Upper lobe of left lung (tissue), 6 donors: Measurements from ENCODE around the gene SLC16A4. TPM values are rescaled to one million over a fixed set of nuclear protein-coding genes. Genes with fewer than 3 reads are reported as not detected.
"Not testable (repeated sequence)": the region's sequence is repeated elsewhere in the genome, so short reads cannot be mapped to it uniquely, and the experiment has no call there.

Experiments used
- ATAC-seq, 2 donors: fragments of 200-7000 bp; cut with Tn5 transposase; one replicate each; pipeline ENCODE4 v1.9.1; 2022; ENCODE audit warnings: mild to moderate bottlenecking in 2 of 2, moderate library complexity in 2 of 2; ENCODE audit not compliant: low FRiP score in 2 of 2
- DNase-seq, 2 donors: peaks; one replicate each; pipeline ENCODE4 v3.0.0-alpha.2; 2019 to 2020
- H3K27ac ChIP-seq, 4 donors: fragments of 200-600 bp; sonication (generic); one replicate each; pipeline ENCODE4 v1.5.1; 2016 to 2019
- H3K27me3 ChIP-seq, 4 donors: fragments of 200-600 bp; sonication (generic); one replicate each; pipeline ENCODE4 v1.5.1; 2017 to 2019
- H3K36me3 ChIP-seq, 4 donors: fragments of 200-600 bp; sonication (generic); one replicate each; pipeline ENCODE4 v1.5.1; 2016 to 2019
- H3K4me1 ChIP-seq, 4 donors: fragments of 200-600 bp; sonication (generic); one replicate each; pipeline ENCODE4 v1.5.1; 2018 to 2019
- H3K4me3 ChIP-seq, 4 donors: fragments of 200-600 bp; sonication (generic); one replicate each; pipeline ENCODE4 v1.5.1; 2017 to 2019; ENCODE audit warnings: mild to moderate bottlenecking in 2 of 4, moderate library complexity in 1 of 4
- H3K9me3 ChIP-seq, 4 donors: fragments of 200-600 bp; sonication (generic); one replicate each; pipeline ENCODE4 v1.5.1; 2018 to 2019
- EP300 ChIP-seq, 4 donors: sonication (generic); formaldehyde crosslinking; IDR thresholded peaks; one replicate each; pipeline ENCODE4 v1.5.1; 2017; ENCODE audit warnings: antibody characterized with exemption in 4 of 4, control low read depth in 2 of 4
- POLR2A ChIP-seq, 4 donors: fragments of 450-650 bp; IDR thresholded peaks; one replicate each; pipeline ENCODE4 v1.5.1; 2016 to 2017; ENCODE audit warnings: antibody characterized with exemption in 4 of 4, mild to moderate bottlenecking in 2 of 4
- POLR2AphosphoS5 ChIP-seq, 2 donors: sonication (generic); formaldehyde crosslinking; IDR thresholded peaks; one replicate each; pipeline ENCODE4 v1.5.1; 2017; ENCODE audit warnings: antibody characterized with exemption in 2 of 2
- WGBS, 2 donors: methylation state at CpG; one replicate each; pipeline ENCODE4 v1.1.5; 2017 to 2018; 5-methylcytosine and 5-hydroxymethylcytosine counted together
- total RNA-seq, 6 donors: library from RNA; depleted of rRNA in 4 of 6; stranded (reverse); fragments of >200 nt in 4 of 6; gene quantifications; one replicate each; pipeline versions ENCODE4 v1.1.0 to v1.2.1, GENCODE V29; 2016 to 2021
- TF ChIP-seq, protein P1 (sequence below), 6 experiments: fragments of 450-650 bp in 4 of 6; fragments of 200-600 bp in 2 of 6; sonication (generic) in 2 of 6; IDR thresholded peaks; one replicate each; pipeline ENCODE4 v1.5.1; 2016 to 2019; ENCODE audit warnings: antibody characterized with exemption in 6 of 6
- donor health status: DM: no; HTN: no; CAD: no; lungs with moderate emphysema.
- donor health status: DM: no; HTN: yes; CAD: no; lungs with severe emphysema.

Gene SLC16A4
- total RNA-seq, 6 donors from 2014 or later = 7.8 to 23.0 (median 15.4) TPM

DNA sequence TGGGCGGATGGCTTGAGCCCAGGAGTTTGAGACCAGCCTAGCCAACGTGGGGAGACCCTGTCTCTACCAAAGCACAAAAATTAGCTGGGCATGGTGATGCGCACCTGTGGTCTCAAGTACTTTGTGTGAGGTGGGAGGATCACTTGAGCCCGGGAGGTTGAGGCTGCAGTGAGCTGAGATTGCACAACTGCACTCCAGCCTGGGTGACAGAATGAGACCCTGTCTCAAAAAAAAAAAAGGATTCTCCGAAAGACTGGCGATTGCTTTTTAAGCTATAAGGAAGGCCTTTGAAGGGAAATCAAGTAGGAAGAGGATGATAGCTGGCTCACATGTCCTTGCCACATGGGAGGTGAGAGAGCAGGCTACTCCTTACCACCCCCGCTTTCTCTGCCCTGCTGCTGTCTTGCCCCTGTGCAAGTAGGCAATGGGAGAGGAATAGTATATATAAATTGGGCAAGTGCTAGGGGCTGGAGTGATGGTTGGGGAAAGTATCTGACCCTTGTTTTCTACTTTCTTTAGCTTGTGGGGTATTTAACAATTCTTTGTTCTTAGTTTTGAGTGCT lies 20.4 kb upstream of the SLC16A4 start:
- Histone ChIP-seq H3K36me3 (no peaks in the 10 kb centered on the region), H3K27ac (no peak overlapping the region), H3K4me3 (no peak overlapping the region), H3K4me1 (peaks cover 14 to 22% (median 16%) of the 10 kb centered on the region in 4 donors), H3K27me3 (no peaks in the 10 kb centered on the region), H3K9me3 (no peaks in the 10 kb centered on the region)
- no peak for ATAC-seq
- WGBS, 2 donors = 74 to 95% methylated on average over 7 of the region's 7 CpGs
- TF ChIP-seq, protein P1, sequence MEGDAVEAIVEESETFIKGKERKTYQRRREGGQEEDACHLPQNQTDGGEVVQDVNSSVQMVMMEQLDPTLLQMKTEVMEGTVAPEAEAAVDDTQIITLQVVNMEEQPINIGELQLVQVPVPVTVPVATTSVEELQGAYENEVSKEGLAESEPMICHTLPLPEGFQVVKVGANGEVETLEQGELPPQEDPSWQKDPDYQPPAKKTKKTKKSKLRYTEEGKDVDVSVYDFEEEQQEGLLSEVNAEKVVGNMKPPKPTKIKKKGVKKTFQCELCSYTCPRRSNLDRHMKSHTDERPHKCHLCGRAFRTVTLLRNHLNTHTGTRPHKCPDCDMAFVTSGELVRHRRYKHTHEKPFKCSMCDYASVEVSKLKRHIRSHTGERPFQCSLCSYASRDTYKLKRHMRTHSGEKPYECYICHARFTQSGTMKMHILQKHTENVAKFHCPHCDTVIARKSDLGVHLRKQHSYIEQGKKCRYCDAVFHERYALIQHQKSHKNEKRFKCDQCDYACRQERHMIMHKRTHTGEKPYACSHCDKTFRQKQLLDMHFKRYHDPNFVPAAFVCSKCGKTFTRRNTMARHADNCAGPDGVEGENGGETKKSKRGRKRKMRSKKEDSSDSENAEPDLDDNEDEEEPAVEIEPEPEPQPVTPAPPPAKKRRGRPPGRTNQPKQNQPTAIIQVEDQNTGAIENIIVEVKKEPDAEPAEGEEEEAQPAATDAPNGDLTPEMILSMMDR (IDR thresholded peaks at IDR 0.05) = no peak
- no peak for TF ChIP-seq EP300 (IDR thresholded peaks at IDR 0.05)
- no peak for TF ChIP-seq POLR2A (IDR thresholded peaks at IDR 0.05)
- TF ChIP-seq POLR2AphosphoS5 (IDR thresholded peaks at IDR 0.05) = no peak
- DNase-seq = no peak

DNA sequence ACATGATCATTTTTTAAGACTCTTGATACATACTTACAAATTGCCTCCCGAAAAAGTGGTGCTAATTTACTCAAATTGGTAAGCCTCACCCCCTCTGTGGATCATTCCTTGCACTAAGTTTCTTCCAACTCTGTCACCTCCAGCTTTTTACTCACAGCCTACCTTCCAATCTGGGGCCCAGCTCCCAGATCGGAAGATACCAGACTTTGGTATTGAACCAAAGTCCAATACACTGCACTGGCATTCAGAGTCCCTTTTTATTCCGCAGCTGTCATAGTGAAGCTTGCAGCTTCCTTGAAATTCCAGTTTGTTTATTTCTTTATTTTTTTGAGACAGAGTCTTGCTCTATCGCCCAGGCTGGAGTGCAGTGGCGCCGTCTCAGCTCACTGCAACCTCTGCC lies 18.5 kb upstream of the SLC16A4 start:
- WGBS, 2 donors = 97 to 98% methylated on average over 6 of the region's 6 CpGs
- DNase-seq = no peak
- Histone ChIP-seq H3K27me3 (no peaks in the 10 kb centered on the region), H3K9me3 (no peaks in the 10 kb centered on the region), H3K36me3 (peaks cover 3 to 14% (median 7%) of the 10 kb centered on the region in 4 donors), H3K4me3 (no peak overlapping the region), H3K4me1 (peaks cover 17 to 31% (median 19%) of the 10 kb centered on the region in 4 donors), H3K27ac (no peak overlapping the region)
- ATAC-seq = no peak
- TF ChIP-seq POLR2A (IDR thresholded peaks at IDR 0.05) (no peak), EP300 (IDR thresholded peaks at IDR 0.05) (no peak), POLR2AphosphoS5 (IDR thresholded peaks at IDR 0.05) (no peak)
- TF ChIP-seq, protein P1 (IDR thresholded peaks at IDR 0.05) = no peak

- H3K9me3 ChIP-seq = no peaks in the 10 kb centered on the region
- peaks cover 17 to 31% (median 19%) of the 10 kb centered on the region in 4 donors for H3K4me1 ChIP-seq
- H3K4me3 ChIP-seq = peak overlapping the region in 3 of 4 donors; percentile 65 to 68 (median 66)
- ATAC-seq (no peak), DNase-seq (no peak)
- H3K36me3 ChIP-seq = peaks cover 12 to 22% (median 14%) of the 10 kb centered on the region in 4 donors
- 87 to 88% methylated on average over 8 of the region's 8 CpGs for WGBS, 2 donors
- no peak overlapping the region for H3K27ac ChIP-seq
- H3K27me3 ChIP-seq = no peaks in the 10 kb centered on the region
- TF ChIP-seq POLR2A (IDR thresholded peaks at IDR 0.05) = no peak
- TF ChIP-seq, protein P1 (IDR thresholded peaks at IDR 0.05) = no peak
Observed at GRCh38 chr1:110408488-110408887, 17.7 kb upstream of the SLC16A4 start.

DNA sequence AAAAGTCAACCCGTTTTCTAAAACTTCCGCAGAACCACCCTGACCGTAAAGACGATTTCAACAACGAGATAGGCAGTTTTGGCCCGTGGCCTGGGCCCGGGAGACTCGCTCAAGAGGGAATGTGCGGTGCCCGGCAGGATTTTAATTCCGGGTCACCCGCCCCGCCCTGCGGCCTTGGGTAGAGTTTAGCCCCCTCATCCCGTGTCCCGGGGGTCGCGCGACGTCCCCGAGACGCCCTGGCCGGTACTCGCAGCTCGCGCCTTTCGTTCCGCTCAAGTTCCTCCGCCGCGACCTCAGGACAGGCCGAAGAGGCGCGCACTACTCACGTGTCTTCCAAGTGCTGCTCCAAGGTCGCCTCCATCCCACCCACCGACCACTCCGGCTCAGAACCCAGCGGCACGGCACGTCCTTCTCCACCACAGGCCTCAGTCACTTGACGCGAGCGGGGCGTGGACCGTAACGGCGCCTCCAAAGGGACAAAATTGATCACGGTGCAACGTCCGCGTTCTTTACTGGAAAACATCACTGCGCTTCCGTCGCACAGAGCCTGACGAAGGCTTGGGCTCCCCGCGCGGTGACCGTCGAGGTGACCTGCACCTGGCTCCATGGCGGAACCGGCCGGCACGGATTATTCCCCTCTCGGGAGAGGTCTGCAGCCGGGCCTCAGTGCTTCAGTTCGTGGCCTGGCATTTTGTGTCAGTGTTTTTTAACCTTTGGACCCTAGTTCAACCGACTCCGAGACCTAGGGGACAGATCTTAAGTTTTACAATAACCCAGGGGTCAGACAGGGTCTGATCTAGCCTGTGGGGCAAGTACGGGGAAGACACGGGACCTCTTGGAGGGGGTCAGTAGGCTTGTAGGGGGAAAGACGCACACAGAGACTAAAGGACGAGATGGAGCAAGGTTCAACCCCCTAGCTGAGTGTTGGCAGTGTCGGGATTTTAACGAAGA lies 16.7 kb upstream of the SLC16A4 start, which contains the start of gene LAMTOR5:
TSS of gene LAMTOR5 (minus strand) at position 435 of the 951 bp plus-strand sequence. CDS start at position 361, 74 bp downstream.
- peaks cover 21 to 31% (median 24%) of the 10 kb centered on the region in 4 donors for H3K36me3 ChIP-seq
- peak within 1 kb of the TSS; percentile 65 to 80 (median 67) for H3K4me3 ChIP-seq
- TF ChIP-seq POLR2AphosphoS5 (IDR thresholded peaks at IDR 0.05) (peak; percentile 99 to 100), EP300 (IDR thresholded peaks at IDR 0.05) (peak in 1 of 4 donors; percentile 91), POLR2A (IDR thresholded peaks at IDR 0.05) (peak in 3 of 4 donors; percentile 81 to 97 (median 88))
- TF ChIP-seq, protein P1 (IDR thresholded peaks at IDR 0.05) = peak in 5 of 6 experiments; percentile 9 to 58 (median 14)
- H3K9me3 ChIP-seq = no peaks in the 10 kb centered on the region
- DNase-seq = peak; percentile 94 to 95
- peak; percentile 96 to 99 for ATAC-seq
- 0 to 1% methylated on average over 28 to 76 of the region's 76 CpGs for WGBS, 2 donors
- peak within 1 kb of the TSS; percentile 88 to 98 (median 92) for H3K27ac ChIP-seq
- H3K27me3 ChIP-seq = no peaks in the 10 kb centered on the region
- peaks cover 13 to 27% (median 15%) of the 10 kb centered on the region in 4 donors for H3K4me1 ChIP-seq

DNA sequence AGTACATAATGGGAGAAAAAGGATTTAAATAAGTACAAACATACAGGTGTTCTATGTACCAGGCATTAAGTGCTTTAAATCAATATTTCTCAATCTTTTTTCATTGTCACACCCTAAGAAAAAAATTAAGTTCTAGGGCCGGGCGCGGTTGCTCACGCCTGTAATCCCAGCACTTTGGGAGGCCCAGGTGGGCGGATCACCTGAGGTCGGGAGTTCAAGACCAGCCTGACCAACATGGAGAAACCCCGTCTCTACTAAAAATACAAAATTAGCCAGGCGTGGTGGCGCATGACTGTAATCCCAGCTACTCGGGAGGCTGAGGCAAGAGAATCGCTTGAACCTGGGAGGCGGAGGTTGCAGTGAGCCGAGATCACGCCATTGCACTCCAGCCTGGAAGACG lies 15.6 kb upstream of the SLC16A4 start:
- peak overlapping the region in 2 of 4 donors; percentile 92 to 93 for H3K27ac ChIP-seq
- peaks cover 32 to 43% (median 35%) of the 10 kb centered on the region in 4 donors for H3K36me3 ChIP-seq
- ATAC-seq, H3K27me3 ChIP-seq, H3K9me3 ChIP-seq, DNase-seq: not testable (repeated sequence)
- peak overlapping the region in 3 of 4 donors; percentile 65 to 68 (median 66) for H3K4me3 ChIP-seq
- peaks cover 13 to 23% (median 15%) of the 10 kb centered on the region in 4 donors for H3K4me1 ChIP-seq
- WGBS, 2 donors = 75 to 76% methylated on average over 15 of the region's 15 CpGs
